GM19035 (cell line): ENCODE results near the gene DNAJB8.

Experiments
- ATAC-seq: cut with Tn5 transposase; IDR thresholded peaks from one replicate; pipeline ENCODE4 v1.9.1; 2021; ENCODE audit not compliant: unreplicated experiment

Gene DNAJB8

GRCh38 chr3:128449111-128449638, 17.5 kb downstream of the DNAJB8 start:
- no peak for ATAC-seq

- no peak for ATAC-seq
These were observed 18.2 kb downstream of the DNAJB8 start for GRCh38 chr3:128448491-128448890.

GRCh38 chr3:128447561-128448013, 19.1 kb downstream of the DNAJB8 start:
- ATAC-seq, result peak; percentile 58

- ATAC-seq, result no peak
These were observed 19.9 kb downstream of the DNAJB8 start for GRCh38 chr3:128446821-128447220.

GRCh38 chr3:128445357-128445756, 21.3 kb downstream of the DNAJB8 start:
- ATAC-seq, result no peak

- ATAC-seq, result no peak
These were observed 22.9 kb downstream of the DNAJB8 start for GRCh38 chr3:128443771-128444170.

- ATAC-seq, result no peak
These were observed 23.7 kb downstream of the DNAJB8 start for GRCh38 chr3:128442949-128443348.

GRCh38 chr3:128442070-128442469, 24.6 kb downstream of the DNAJB8 start:
- ATAC-seq, result no peak

GRCh38 chr3:128439226-128439625, 27.5 kb downstream of the DNAJB8 start:
- ATAC-seq, result no peak

GRCh38 chr3:128438488-128439072, 28.1 kb downstream of the DNAJB8 start:
- ATAC-seq, result no peak

- no peak for ATAC-seq
These were observed 30.5 kb downstream of the DNAJB8 start for GRCh38 chr3:128436214-128436613.

- no peak for ATAC-seq
These were observed 31.1 kb downstream of the DNAJB8 start for GRCh38 chr3:128435561-128435960.

GRCh38 chr3:128435058-128435457, 31.6 kb downstream of the DNAJB8 start:
- ATAC-seq, result no peak

- no peak for ATAC-seq
These were observed 32.2 kb downstream of the DNAJB8 start for GRCh38 chr3:128434524-128434923.

GRCh38 chr3:128433837-128434165, 32.9 kb downstream of the DNAJB8 start:
- ATAC-seq, result no peak

GRCh38 chr3:128432971-128433836, 33.5 kb downstream of the DNAJB8 start:
- no peak for ATAC-seq

GRCh38 chr3:128432301-128432970, 34.3 kb downstream of the DNAJB8 start:
- no peak for ATAC-seq

GRCh38 chr3:128431803-128432300, 34.8 kb downstream of the DNAJB8 start:
- ATAC-seq, result no peak

GRCh38 chr3:128430731-128431130, 36.0 kb downstream of the DNAJB8 start:
- ATAC-seq, result no peak

GRCh38 chr3:128430301-128430700, 36.4 kb downstream of the DNAJB8 start:
- ATAC-seq, result no peak

GRCh38 chr3:128429751-128430150, 36.9 kb downstream of the DNAJB8 start:
- ATAC-seq, result no peak

GRCh38 chr3:128429275-128429674, 37.4 kb downstream of the DNAJB8 start:
- ATAC-seq, result no peak
